RWPE2 (cell line): ENCODE measurements around the gene SERPINE2.

Experiments
- ATAC-seq: fragments of 200-7000 bp; cut with Tn5 transposase; 3 replicates; pipeline ENCODE4 v1.9.1; 2021; ENCODE audit warnings: low read depth
- DNase-seq: peaks from one replicate; pipeline ENCODE4 v3.0.0-alpha.2; 2020; ENCODE audit warnings: low spot score
- H3K27ac ChIP-seq: fragments of 450-650 bp; 2 replicates; pipeline ENCODE4 v1.5.1; 2017; ENCODE audit warnings: mild to moderate bottlenecking; ENCODE audit not compliant: poor library complexity, severe bottlenecking
- H3K27me3 ChIP-seq: fragments of 250-450 bp; sonication (Bioruptor Pico); 2 replicates; pipeline ENCODE4 v1.5.1; 2021; ENCODE audit warnings: mild to moderate bottlenecking, moderate library complexity; ENCODE audit not compliant: insufficient read depth, poor library complexity, severe bottlenecking
- H3K36me3 ChIP-seq: fragments of 250-450 bp; sonication (Bioruptor Pico); 2 replicates; pipeline ENCODE4 v1.5.1; 2020; ENCODE audit warnings: low read depth, mild to moderate bottlenecking, moderate library complexity
- H3K4me1 ChIP-seq: fragments of 250-450 bp; sonication (Bioruptor Pico); 2 replicates; pipeline ENCODE4 v1.5.1; 2021; ENCODE audit warnings: mild to moderate bottlenecking, moderate library complexity; ENCODE audit not compliant: insufficient read depth, poor library complexity, severe bottlenecking
- H3K4me3 ChIP-seq: fragments of 250-450 bp; sonication (Bioruptor Pico); 2 replicates; pipeline ENCODE4 v1.5.1; 2021; ENCODE audit warnings: mild to moderate bottlenecking, moderate library complexity; ENCODE audit not compliant: severe bottlenecking
- H3K9me3 ChIP-seq: fragments of 250-450 bp; sonication (Bioruptor Pico); 2 replicates; pipeline ENCODE4 v1.5.1; 2021; ENCODE audit warnings: mild to moderate bottlenecking, moderate library complexity; ENCODE audit not compliant: severe bottlenecking
- CTCF ChIP-seq: fragments of 450-650 bp; IDR thresholded peaks from one replicate; pipeline ENCODE4 v1.5.1; 2017; ENCODE audit warnings: mild to moderate bottlenecking, moderate library complexity; ENCODE audit not compliant: poor library complexity, severe bottlenecking

SERPINE2 gene

GRCh38 chr2:224084266-224084892 lies 45.3 kb upstream of the SERPINE2 start:
- H3K27me3 ChIP-seq: no peaks in the 10 kb centered on the region
- H3K4me3 ChIP-seq: no peak overlapping the region
- no peak for DNase-seq
- no peaks in the 10 kb centered on the region for H3K36me3 ChIP-seq
- H3K4me1 ChIP-seq: peaks cover 29% of the 10 kb centered on the region
- no peak for ATAC-seq
- no peak for TF ChIP-seq CTCF
- H3K27ac ChIP-seq: peak overlapping the region; percentile 99
- no peaks in the 10 kb centered on the region for H3K9me3 ChIP-seq

GRCh38 chr2:224083638-224084037 lies 44.6 kb upstream of the SERPINE2 start:
- TF ChIP-seq CTCF: no peak
- ATAC-seq: no peak
- Histone ChIP-seq H3K9me3 (no peaks in the 10 kb centered on the region), H3K4me1 (peaks cover 29% of the 10 kb centered on the region), H3K36me3 (no peaks in the 10 kb centered on the region), H3K27me3 (no peaks in the 10 kb centered on the region), H3K4me3 (no peak overlapping the region), H3K27ac (peak overlapping the region; percentile 99)
- DNase-seq: no peak

- no peak for DNase-seq
- H3K27me3 ChIP-seq: no peaks in the 10 kb centered on the region
- H3K4me3 ChIP-seq: no peak overlapping the region
- H3K36me3 ChIP-seq: no peaks in the 10 kb centered on the region
- no peaks in the 10 kb centered on the region for H3K4me1 ChIP-seq
- no peak overlapping the region for H3K27ac ChIP-seq
- no peak for TF ChIP-seq CTCF
- no peaks in the 10 kb centered on the region for H3K9me3 ChIP-seq
- ATAC-seq: no peak
These were observed 39.6 kb upstream of the SERPINE2 start for GRCh38 chr2:224078656-224079055.

GRCh38 chr2:224077773-224078507 lies 38.9 kb upstream of the SERPINE2 start:
- no peak for ATAC-seq
- no peak for TF ChIP-seq CTCF

GRCh38 chr2:224075588-224075987 lies 36.5 kb upstream of the SERPINE2 start:
- H3K4me3 ChIP-seq: no peak overlapping the region
- no peaks in the 10 kb centered on the region for H3K36me3 ChIP-seq
- TF ChIP-seq CTCF: no peak
- H3K27me3 ChIP-seq: no peaks in the 10 kb centered on the region
- no peaks in the 10 kb centered on the region for H3K4me1 ChIP-seq
- ATAC-seq (no peak), DNase-seq (no peak)
- no peak overlapping the region for H3K27ac ChIP-seq
- no peaks in the 10 kb centered on the region for H3K9me3 ChIP-seq

More at GRCh38 chr2:224077773-224078507, 38.9 kb upstream of the SERPINE2 start:
- Histone ChIP-seq H3K4me3 (no peak overlapping the region), H3K27me3 (no peaks in the 10 kb centered on the region), H3K9me3 (no peaks in the 10 kb centered on the region), H3K36me3 (no peaks in the 10 kb centered on the region), H3K4me1 (no peaks in the 10 kb centered on the region), H3K27ac (no peak overlapping the region)
- no peak for DNase-seq
